Measurements from ENCODE around the gene SF3B5.

SF3B5 gene

GRCh38 chr6:144059139-144059538 is 36.2 kb downstream of the SF3B5 start:
- no peaks in the 10 kb centered on the region for H3K79me2 ChIP-seq (ENCODE audit: insufficient read depth, low read length)
- no peaks in the 10 kb centered on the region for H3K36me3 ChIP-seq (ENCODE audit: insufficient read depth, low read length)
- no peak overlapping the region for H3K9ac ChIP-seq (ENCODE audit: low read length)
- no peak overlapping the region for H3K4me3 ChIP-seq (ENCODE audit: low read depth, low read length, poor library complexity, severe bottlenecking)
- TF ChIP-seq EZH2 (IDR thresholded peaks at IDR 0.05; ENCODE audit: borderline replicate concordance, low read length) (no peak), CTCF (IDR thresholded peaks at IDR 0.05; ENCODE audit: low read length) (no peak)
- H3K4me2 ChIP-seq (ENCODE audit: low read length): no peak overlapping the region
- no peak overlapping the region for H3K27ac ChIP-seq (ENCODE audit: low read depth, low read length, poor library complexity, severe bottlenecking)
- no peaks in the 10 kb centered on the region for H4K20me1 ChIP-seq (ENCODE audit: insufficient read depth, low read length)
- no peak overlapping the region for H2AFZ ChIP-seq (ENCODE audit: low read length)
- no peaks in the 10 kb centered on the region for H3F3A ChIP-seq (ENCODE audit: insufficient read depth, low read length)
- no peaks in the 10 kb centered on the region for H3K27me3 ChIP-seq (ENCODE audit: insufficient read depth, low read length)
- H3K4me1 ChIP-seq (ENCODE audit: insufficient read depth, low read length, severe bottlenecking): peaks cover 14% of the 10 kb centered on the region
- no peaks in the 10 kb centered on the region for H3K9me2 ChIP-seq (ENCODE audit: low read depth, low read length)
- no peaks in the 10 kb centered on the region for H3K9me3 ChIP-seq (ENCODE audit: low read length)

- Histone ChIP-seq H3K27ac (ENCODE audit: low read depth, low read length, poor library complexity, severe bottlenecking) (no peak overlapping the region), H2AFZ (ENCODE audit: low read length) (no peak overlapping the region)
Observed at GRCh38 chr6:144055121-144055931, 40.0 kb downstream of the SF3B5 start.

GRCh38 chr6:144053601-144054000 is 41.8 kb downstream of the SF3B5 start:
- no peak overlapping the region for H3K4me2 ChIP-seq (ENCODE audit: low read length)
- no peak overlapping the region for H3K4me3 ChIP-seq (ENCODE audit: low read depth, low read length, poor library complexity, severe bottlenecking)

More at GRCh38 chr6:144055121-144055931, 40.0 kb downstream of the SF3B5 start:
- no peak overlapping the region for H3K4me2 ChIP-seq (ENCODE audit: low read length)
- no peaks in the 10 kb centered on the region for H3K4me1 ChIP-seq (ENCODE audit: insufficient read depth, low read length, severe bottlenecking)
- H3K79me2 ChIP-seq (ENCODE audit: insufficient read depth, low read length): no peaks in the 10 kb centered on the region
- no peak overlapping the region for H3K9ac ChIP-seq (ENCODE audit: low read length)
- H3K9me3 ChIP-seq (ENCODE audit: low read length): no peaks in the 10 kb centered on the region
- no peaks in the 10 kb centered on the region for H3K9me2 ChIP-seq (ENCODE audit: low read depth, low read length)
- no peaks in the 10 kb centered on the region for H3K36me3 ChIP-seq (ENCODE audit: insufficient read depth, low read length)
- H3F3A ChIP-seq (ENCODE audit: insufficient read depth, low read length): no peaks in the 10 kb centered on the region
- H3K27me3 ChIP-seq (ENCODE audit: insufficient read depth, low read length): no peaks in the 10 kb centered on the region
- H3K4me3 ChIP-seq (ENCODE audit: low read depth, low read length, poor library complexity, severe bottlenecking): no peak overlapping the region
- TF ChIP-seq CTCF (IDR thresholded peaks at IDR 0.05; ENCODE audit: low read length): no peak
- TF ChIP-seq EZH2 (IDR thresholded peaks at IDR 0.05; ENCODE audit: borderline replicate concordance, low read length): no peak
- H4K20me1 ChIP-seq (ENCODE audit: insufficient read depth, low read length): no peaks in the 10 kb centered on the region

More at GRCh38 chr6:144053601-144054000, 41.8 kb downstream of the SF3B5 start:
- Histone ChIP-seq H3K4me1 (ENCODE audit: insufficient read depth, low read length, severe bottlenecking) (no peaks in the 10 kb centered on the region), H3K27me3 (ENCODE audit: insufficient read depth, low read length) (no peaks in the 10 kb centered on the region), H3K36me3 (ENCODE audit: insufficient read depth, low read length) (no peaks in the 10 kb centered on the region), H4K20me1 (ENCODE audit: insufficient read depth, low read length) (no peaks in the 10 kb centered on the region), H3K79me2 (ENCODE audit: insufficient read depth, low read length) (no peaks in the 10 kb centered on the region), H3K9me2 (ENCODE audit: low read depth, low read length) (no peaks in the 10 kb centered on the region), H3F3A (ENCODE audit: insufficient read depth, low read length) (no peaks in the 10 kb centered on the region), H2AFZ (ENCODE audit: low read length) (no peak overlapping the region), H3K9ac (ENCODE audit: low read length) (no peak overlapping the region), H3K9me3 (ENCODE audit: low read length) (no peaks in the 10 kb centered on the region), H3K27ac (ENCODE audit: low read depth, low read length, poor library complexity, severe bottlenecking) (no peak overlapping the region)
- TF ChIP-seq CTCF (IDR thresholded peaks at IDR 0.05; ENCODE audit: low read length) (no peak), EZH2 (IDR thresholded peaks at IDR 0.05; ENCODE audit: borderline replicate concordance, low read length) (no peak)
